ENCODE data around the gene PEX11B.

Gene PEX11B

GRCh38 chr1:145918144-145918991, at the start of gene PEX11B:
Gene PEX11B, minus strand, starts transcription at chr1:145918717. Its CDS starts 29 bp downstream, at chr1:145918688.
- peak; percentile 82 for DNase-seq (ENCODE audit: low spot score)

- no peak for DNase-seq (ENCODE audit: low spot score)
These were observed 48.8 kb upstream of the PEX11B start for GRCh38 chr1:145967288-145967687.

- no peak for DNase-seq (ENCODE audit: low spot score)
These were observed 46.7 kb upstream of the PEX11B start for GRCh38 chr1:145965119-145965744.

- DNase-seq (ENCODE audit: low spot score), result peak; percentile 90
These were observed 46.0 kb upstream of the PEX11B start, which contains the start of the genes ANKRD34A and POLR3GL for GRCh38 chr1:145964328-145965118. Gene ANKRD34A, minus strand, starts transcription at chr1:145964575. Its CDS starts 2,816 bp downstream, at chr1:145961759. Gene POLR3GL, plus strand, starts transcription at chr1:145964690. Its CDS starts 10,176 bp downstream, at chr1:145974866.

- no peak for DNase-seq (ENCODE audit: low spot score)
These were observed 44.9 kb upstream of the PEX11B start for GRCh38 chr1:145963265-145964019.

GRCh38 chr1:145962157-145963102, 43.9 kb upstream of the PEX11B start:
- no peak for DNase-seq (ENCODE audit: low spot score)

- no peak for DNase-seq (ENCODE audit: low spot score)
These were observed 43.1 kb upstream of the PEX11B start for GRCh38 chr1:145961425-145962156.

- no peak for DNase-seq (ENCODE audit: low spot score)
These were observed 42.5 kb upstream of the PEX11B start for GRCh38 chr1:145961109-145961424.

- peak; percentile 84 for DNase-seq (ENCODE audit: low spot score)
These were observed 42.1 kb upstream of the PEX11B start for GRCh38 chr1:145960468-145961108.

- DNase-seq (ENCODE audit: low spot score), result no peak
These were observed 41.5 kb upstream of the PEX11B start for GRCh38 chr1:145959957-145960467.

GRCh38 chr1:145959333-145959732, 40.8 kb upstream of the PEX11B start:
- DNase-seq (ENCODE audit: low spot score), result no peak

- DNase-seq (ENCODE audit: low spot score), result no peak
These were observed 40.2 kb upstream of the PEX11B start for GRCh38 chr1:145958734-145959133.

- DNase-seq (ENCODE audit: low spot score), result peak; percentile 99
These were observed 39.2 kb upstream of the PEX11B start, which contains the start of gene LIX1L for GRCh38 chr1:145957443-145958319. Gene LIX1L, minus strand, starts transcription at chr1:145958017. Its CDS starts 90 bp downstream, at chr1:145957927.

GRCh38 chr1:145956781-145957442, 38.4 kb upstream of the PEX11B start:
- DNase-seq (ENCODE audit: low spot score), result no peak

GRCh38 chr1:145956361-145956760, 37.8 kb upstream of the PEX11B start:
- DNase-seq (ENCODE audit: low spot score), result no peak

- DNase-seq (ENCODE audit: low spot score), result no peak
These were observed 36.9 kb upstream of the PEX11B start for GRCh38 chr1:145955436-145955835.

- DNase-seq (ENCODE audit: low spot score), result no peak
These were observed 35.3 kb upstream of the PEX11B start for GRCh38 chr1:145953861-145954260.

All from COLO829 (cell line).